PC-9 (cell line): ENCODE data around the gene SYNRG.

Source experiments
- CTCF ChIP-seq: fragments of 200-600 bp; sonication (generic); conservative IDR thresholded peaks from 2 replicates; pipeline ENCODE4 v1.6.1; 2017; ENCODE audit warnings: mixed run types, antibody characterized with exemption, mild to moderate bottlenecking, moderate library complexity
- EZH2 ChIP-seq: fragments of 200-600 bp; sonication (generic); IDR thresholded peaks from 2 replicates; pipeline ENCODE4 v1.8.0; 2017; ENCODE audit warnings: antibody characterized with exemption, low read depth

- TF ChIP-seq CTCF: no peak
- no peak for TF ChIP-seq EZH2
Observed at GRCh38 chr17:37516127-37516571, 93.1 kb downstream of the SYNRG start.
